Measurements from ENCODE around the gene ABTB2.

Gene ABTB2

DNA sequence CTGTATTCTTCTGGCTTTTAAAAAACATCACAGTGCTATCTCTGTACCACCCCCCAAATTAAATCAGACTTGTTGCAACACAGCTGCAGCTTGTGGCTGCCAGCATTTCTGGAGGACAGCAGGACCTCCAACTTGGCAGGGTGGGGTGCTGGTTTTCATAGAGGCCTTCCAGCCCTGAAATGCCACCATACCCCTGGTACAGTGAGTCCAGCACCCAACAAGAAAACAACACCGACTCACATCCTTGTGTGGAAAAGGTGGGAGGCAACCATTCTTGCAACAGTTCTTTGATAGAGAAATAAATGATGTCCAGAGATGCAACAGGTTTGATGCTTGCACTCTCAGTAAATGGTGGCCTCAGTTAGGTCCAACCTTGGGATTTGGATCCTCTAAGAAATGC is 96.0 kb downstream of the ABTB2 start:
- Histone ChIP-seq H3K27ac (ENCODE audit: low read depth, low read length) (no peak overlapping the region), H3K36me3 (ENCODE audit: control insufficient read depth, insufficient read depth, low read length) (no peaks in the 10 kb centered on the region), H3K4me1 (ENCODE audit: control insufficient read depth, insufficient read depth, low read length) (peaks cover 8% of the 10 kb centered on the region), H3K27me3 (ENCODE audit: control insufficient read depth, insufficient read depth, low read length) (no peaks in the 10 kb centered on the region), H3K9ac (ENCODE audit: low read depth, low read length) (no peak overlapping the region), H3K9me3 (ENCODE audit: control insufficient read depth, insufficient read depth, low read length) (no peaks in the 10 kb centered on the region), H3K4me3 (ENCODE audit: low read depth, low read length) (no peak overlapping the region)

DNA sequence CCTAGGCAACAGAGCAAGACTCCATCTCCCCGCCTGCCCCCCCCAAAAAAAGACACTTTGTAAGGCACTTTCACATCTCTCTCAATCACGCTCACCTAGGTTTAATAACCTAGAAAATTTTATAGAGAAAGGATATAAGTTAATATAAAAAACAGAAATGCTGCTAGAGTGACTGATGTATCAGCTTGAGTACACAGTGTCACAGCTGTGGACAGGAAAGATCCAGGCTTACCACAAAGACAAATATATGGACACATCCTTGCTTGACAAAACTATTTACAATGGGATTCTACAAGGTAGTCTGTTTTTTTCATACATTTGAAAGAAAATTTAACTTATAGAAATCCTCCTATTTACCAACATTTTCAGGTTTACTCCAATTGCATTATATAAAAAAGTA is 96.7 kb downstream of the ABTB2 start:
- H3K36me3 ChIP-seq (ENCODE audit: control insufficient read depth, insufficient read depth, low read length): no peaks in the 10 kb centered on the region
- H3K9me3 ChIP-seq (ENCODE audit: control insufficient read depth, insufficient read depth, low read length): no peaks in the 10 kb centered on the region
- H3K4me3 ChIP-seq (ENCODE audit: low read depth, low read length): no peak overlapping the region

DNA sequence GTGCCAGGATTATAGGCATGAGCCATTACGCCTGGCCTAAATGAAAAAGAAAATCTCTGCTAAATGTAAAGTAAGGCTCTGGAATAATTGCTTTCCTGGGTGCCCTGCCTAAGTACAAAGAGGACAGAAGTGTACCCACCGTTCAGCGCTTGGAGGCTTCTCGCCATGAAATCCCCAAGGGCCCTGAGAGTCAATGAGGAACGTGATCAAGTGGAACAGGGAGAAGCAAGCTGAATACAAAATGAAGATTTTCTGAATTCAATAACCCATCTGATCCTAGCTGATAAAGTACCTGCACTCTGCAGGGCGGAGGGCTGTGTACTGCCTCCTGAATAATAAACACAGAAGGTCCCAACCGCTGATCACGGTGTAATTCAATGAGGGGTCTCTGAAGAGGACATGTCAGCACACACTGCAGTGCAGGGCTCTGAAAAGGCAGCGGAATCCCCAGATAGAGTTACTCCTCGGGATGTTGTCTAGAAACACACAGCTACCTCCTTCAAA is 97.7 kb downstream of the ABTB2 start:
- H3K9me3 ChIP-seq (ENCODE audit: control insufficient read depth, insufficient read depth, low read length): no peaks in the 10 kb centered on the region
- no peak overlapping the region for H3K4me3 ChIP-seq (ENCODE audit: low read depth, low read length)
- no peak overlapping the region for H3K27ac ChIP-seq (ENCODE audit: low read depth, low read length)
- H3K27me3 ChIP-seq (ENCODE audit: control insufficient read depth, insufficient read depth, low read length): no peaks in the 10 kb centered on the region
- H3K9ac ChIP-seq (ENCODE audit: low read depth, low read length): no peak overlapping the region
- H3K4me1 ChIP-seq (ENCODE audit: control insufficient read depth, insufficient read depth, low read length): peaks cover 8% of the 10 kb centered on the region
- H3K36me3 ChIP-seq (ENCODE audit: control insufficient read depth, insufficient read depth, low read length): no peaks in the 10 kb centered on the region

More for the DNA sequence above, 96.7 kb downstream of the ABTB2 start:
- H3K27me3 ChIP-seq (ENCODE audit: control insufficient read depth, insufficient read depth, low read length): no peaks in the 10 kb centered on the region
- H3K9ac ChIP-seq (ENCODE audit: low read depth, low read length): no peak overlapping the region
- H3K4me1 ChIP-seq (ENCODE audit: control insufficient read depth, insufficient read depth, low read length): peaks cover 8% of the 10 kb centered on the region
- H3K27ac ChIP-seq (ENCODE audit: low read depth, low read length): no peak overlapping the region

DNA sequence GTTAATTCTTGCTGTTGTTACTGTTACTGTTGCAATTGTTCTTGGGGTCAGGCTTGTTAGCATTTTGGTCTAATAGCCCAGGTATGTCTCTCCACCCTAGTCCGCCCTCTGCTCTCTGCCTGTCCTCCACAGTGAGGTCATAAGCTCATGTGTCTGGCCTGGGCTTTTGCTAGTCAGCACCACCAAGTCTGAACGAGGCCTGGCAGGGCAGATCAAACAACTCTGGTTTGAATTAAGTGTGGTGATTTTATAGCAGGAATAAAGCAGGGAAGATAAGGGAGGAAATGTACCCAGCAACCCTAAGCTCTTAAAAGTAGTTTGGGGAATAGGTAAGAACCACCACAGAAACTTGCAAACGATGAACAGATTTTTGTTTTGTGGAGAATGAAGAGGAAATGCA is 98.7 kb downstream of the ABTB2 start:
- Histone ChIP-seq H3K9me3 (ENCODE audit: control insufficient read depth, insufficient read depth, low read length) (no peaks in the 10 kb centered on the region), H3K9ac (ENCODE audit: low read depth, low read length) (no peak overlapping the region), H3K36me3 (ENCODE audit: control insufficient read depth, insufficient read depth, low read length) (no peaks in the 10 kb centered on the region), H3K27me3 (ENCODE audit: control insufficient read depth, insufficient read depth, low read length) (no peaks in the 10 kb centered on the region), H3K4me3 (ENCODE audit: low read depth, low read length) (no peak overlapping the region), H3K4me1 (ENCODE audit: control insufficient read depth, insufficient read depth, low read length) (peaks cover 8% of the 10 kb centered on the region), H3K27ac (ENCODE audit: low read depth, low read length) (no peak overlapping the region)

DNA sequence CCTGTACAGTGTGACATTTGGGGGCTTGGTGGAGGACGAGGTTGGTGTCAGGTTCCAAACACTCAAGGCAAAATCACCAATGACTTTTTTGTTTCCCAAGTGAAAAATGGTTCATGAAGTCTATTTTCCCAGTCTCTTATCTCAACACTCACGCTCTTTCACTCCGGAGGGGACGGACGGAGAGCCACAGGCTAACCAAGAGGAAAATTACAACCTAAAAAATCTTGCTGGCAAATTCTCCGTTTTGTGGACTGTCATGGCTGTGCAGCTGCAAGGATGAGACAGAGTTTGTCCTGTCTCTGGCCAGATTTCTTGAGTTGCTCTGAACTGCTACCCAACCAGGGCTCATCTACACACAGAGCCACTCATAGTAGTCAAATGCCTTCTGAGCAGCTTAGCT is 101.2 kb downstream of the ABTB2 start:
- H3K4me3 ChIP-seq (ENCODE audit: low read depth, low read length): no peak overlapping the region
- no peak overlapping the region for H3K27ac ChIP-seq (ENCODE audit: low read depth, low read length)
- no peaks in the 10 kb centered on the region for H3K9me3 ChIP-seq (ENCODE audit: control insufficient read depth, insufficient read depth, low read length)
- no peak overlapping the region for H3K9ac ChIP-seq (ENCODE audit: low read depth, low read length)
- H3K27me3 ChIP-seq (ENCODE audit: control insufficient read depth, insufficient read depth, low read length): no peaks in the 10 kb centered on the region
- H3K36me3 ChIP-seq (ENCODE audit: control insufficient read depth, insufficient read depth, low read length): no peaks in the 10 kb centered on the region
- H3K4me1 ChIP-seq (ENCODE audit: control insufficient read depth, insufficient read depth, low read length): 0 out of 2 replicates have a peak, but pooled peaks cover 2% of the 10 kb centered on the region

DNA sequence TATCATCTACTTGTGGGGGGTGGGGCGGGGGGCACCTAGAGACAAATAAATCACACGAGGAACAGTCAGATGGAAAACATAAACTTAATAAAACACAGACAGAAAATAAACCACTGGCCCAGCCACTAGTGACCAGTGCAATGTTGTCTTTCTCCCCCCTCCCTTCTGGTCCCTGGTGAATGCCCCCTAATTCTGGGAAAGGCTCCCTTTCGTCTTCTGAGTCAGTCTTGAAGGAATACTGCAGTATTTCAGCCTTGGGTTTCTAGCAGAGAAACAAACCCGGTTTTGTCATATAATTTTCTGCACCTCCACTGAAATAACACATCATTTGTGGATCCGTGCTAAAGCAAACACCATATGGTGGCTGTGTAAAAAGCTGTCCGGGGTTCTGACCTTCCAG is 101.7 kb downstream of the ABTB2 start:
- Histone ChIP-seq H3K27ac (ENCODE audit: low read depth, low read length) (no peak overlapping the region), H3K4me1 (ENCODE audit: control insufficient read depth, insufficient read depth, low read length) (0 out of 2 replicates have a peak, but pooled peaks cover 2% of the 10 kb centered on the region), H3K36me3 (ENCODE audit: control insufficient read depth, insufficient read depth, low read length) (no peaks in the 10 kb centered on the region), H3K9ac (ENCODE audit: low read depth, low read length) (no peak overlapping the region), H3K9me3 (ENCODE audit: control insufficient read depth, insufficient read depth, low read length) (no peaks in the 10 kb centered on the region), H3K4me3 (ENCODE audit: low read depth, low read length) (no peak overlapping the region), H3K27me3 (ENCODE audit: control insufficient read depth, insufficient read depth, low read length) (no peaks in the 10 kb centered on the region)

DNA sequence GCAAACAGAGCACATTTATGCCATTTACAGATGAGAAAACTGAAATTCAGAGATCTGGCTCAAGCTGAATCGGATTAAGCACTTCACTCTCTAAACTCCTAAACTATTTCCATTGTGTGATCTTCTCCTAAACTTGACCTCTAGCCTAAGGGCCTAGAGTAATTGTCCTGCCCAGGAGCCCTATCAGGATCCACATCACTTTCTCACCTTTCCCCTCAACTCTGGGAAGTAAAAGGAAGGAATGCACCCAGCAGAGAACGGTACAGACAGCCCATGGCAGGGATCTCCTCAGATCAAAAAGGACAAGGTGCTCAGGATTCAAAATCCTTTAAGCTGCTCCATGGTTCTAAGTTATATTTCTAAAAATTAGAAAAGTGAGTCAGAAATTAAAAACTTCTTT is 102.7 kb downstream of the ABTB2 start:
- H3K9ac ChIP-seq (ENCODE audit: low read depth, low read length): no peak overlapping the region
- 0 out of 2 replicates have a peak, but pooled peaks cover 2% of the 10 kb centered on the region for H3K4me1 ChIP-seq (ENCODE audit: control insufficient read depth, insufficient read depth, low read length)

DNA sequence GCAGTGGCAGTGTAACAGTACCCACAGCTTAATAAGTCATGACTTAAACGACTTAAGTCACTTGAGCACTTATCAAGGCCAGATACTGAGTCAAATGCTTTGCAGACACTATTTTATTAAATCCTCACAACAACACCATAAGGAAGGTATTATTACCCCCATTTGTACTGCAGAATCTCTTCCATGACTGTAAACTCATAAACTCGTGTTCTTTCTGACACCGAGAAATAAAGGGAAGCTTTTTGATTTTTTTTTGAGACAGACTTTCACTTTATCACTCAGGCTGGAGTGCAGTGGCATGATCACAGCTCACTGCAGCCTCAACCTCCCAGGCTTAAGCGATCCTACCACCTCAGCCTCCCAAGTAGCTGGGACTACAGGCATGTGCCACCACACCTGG is 103.8 kb downstream of the ABTB2 start:
- no peak overlapping the region for H3K27ac ChIP-seq (ENCODE audit: low read depth, low read length)
- no peaks in the 10 kb centered on the region for H3K36me3 ChIP-seq (ENCODE audit: control insufficient read depth, insufficient read depth, low read length)
- H3K4me3 ChIP-seq (ENCODE audit: low read depth, low read length): no peak overlapping the region
- H3K27me3 ChIP-seq (ENCODE audit: control insufficient read depth, insufficient read depth, low read length): no peaks in the 10 kb centered on the region
- no peaks in the 10 kb centered on the region for H3K9me3 ChIP-seq (ENCODE audit: control insufficient read depth, insufficient read depth, low read length)
- H3K9ac ChIP-seq (ENCODE audit: low read depth, low read length): no peak overlapping the region
- H3K4me1 ChIP-seq (ENCODE audit: control insufficient read depth, insufficient read depth, low read length): 0 out of 2 replicates have a peak, but pooled peaks cover 2% of the 10 kb centered on the region

More for the DNA sequence above, 102.7 kb downstream of the ABTB2 start:
- no peaks in the 10 kb centered on the region for H3K9me3 ChIP-seq (ENCODE audit: control insufficient read depth, insufficient read depth, low read length)
- no peaks in the 10 kb centered on the region for H3K36me3 ChIP-seq (ENCODE audit: control insufficient read depth, insufficient read depth, low read length)
- H3K4me3 ChIP-seq (ENCODE audit: low read depth, low read length): no peak overlapping the region
- H3K27me3 ChIP-seq (ENCODE audit: control insufficient read depth, insufficient read depth, low read length): no peaks in the 10 kb centered on the region
- H3K27ac ChIP-seq (ENCODE audit: low read depth, low read length): no peak overlapping the region

DNA sequence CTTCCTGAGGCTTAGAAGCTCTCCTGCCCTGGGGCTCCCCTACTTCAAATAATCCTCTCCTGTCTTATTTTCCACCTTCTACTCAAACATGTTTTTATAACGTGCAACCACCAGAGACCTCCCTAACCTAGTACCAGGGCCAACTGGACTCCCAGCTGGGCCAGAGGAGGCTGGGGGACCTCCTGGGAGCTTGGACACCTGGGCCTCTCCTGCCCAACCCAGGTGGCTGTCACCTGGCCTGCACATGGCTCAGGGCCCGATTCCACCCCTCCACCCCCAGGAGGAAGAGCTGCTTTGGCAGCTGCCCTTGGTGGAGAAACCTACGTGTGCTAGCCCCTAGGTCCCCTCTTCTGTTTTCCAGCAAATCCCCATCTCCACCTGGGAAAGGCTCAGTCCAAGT is 105.2 kb downstream of the ABTB2 start:
- Histone ChIP-seq H3K36me3 (ENCODE audit: control insufficient read depth, insufficient read depth, low read length) (no peaks in the 10 kb centered on the region), H3K27me3 (ENCODE audit: control insufficient read depth, insufficient read depth, low read length) (no peaks in the 10 kb centered on the region), H3K4me3 (ENCODE audit: low read depth, low read length) (no peak overlapping the region), H3K4me1 (ENCODE audit: control insufficient read depth, insufficient read depth, low read length) (0 out of 2 replicates have a peak, but pooled peaks cover 2% of the 10 kb centered on the region), H3K9me3 (ENCODE audit: control insufficient read depth, insufficient read depth, low read length) (no peaks in the 10 kb centered on the region), H3K27ac (ENCODE audit: low read depth, low read length) (no peak overlapping the region), H3K9ac (ENCODE audit: low read depth, low read length) (no peak overlapping the region)

DNA sequence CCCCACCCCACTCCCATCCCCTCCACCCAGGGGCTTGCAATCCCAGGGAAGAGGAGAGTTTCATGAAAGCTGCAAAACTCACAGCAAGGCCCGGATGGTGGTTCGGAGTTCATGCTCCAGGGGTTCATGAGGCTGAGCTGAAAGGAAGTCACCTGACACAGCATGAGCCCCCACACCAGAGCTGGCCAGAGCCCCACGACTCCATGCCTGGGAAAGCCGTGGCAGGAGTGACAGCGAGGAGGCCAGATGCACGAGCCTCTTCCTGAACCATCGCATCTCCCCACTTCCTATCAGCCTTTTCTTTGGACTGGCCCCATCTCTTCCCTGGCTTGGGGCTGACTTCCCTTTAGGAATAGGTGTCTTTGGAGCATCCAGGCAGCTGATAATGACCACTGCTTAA is 105.8 kb downstream of the ABTB2 start:
- no peaks in the 10 kb centered on the region for H3K36me3 ChIP-seq (ENCODE audit: control insufficient read depth, insufficient read depth, low read length)
- no peaks in the 10 kb centered on the region for H3K27me3 ChIP-seq (ENCODE audit: control insufficient read depth, insufficient read depth, low read length)
- 0 out of 2 replicates have a peak, but pooled peaks cover 2% of the 10 kb centered on the region for H3K4me1 ChIP-seq (ENCODE audit: control insufficient read depth, insufficient read depth, low read length)
- H3K4me3 ChIP-seq (ENCODE audit: low read depth, low read length): no peak overlapping the region
- H3K27ac ChIP-seq (ENCODE audit: low read depth, low read length): no peak overlapping the region
- H3K9me3 ChIP-seq (ENCODE audit: control insufficient read depth, insufficient read depth, low read length): no peaks in the 10 kb centered on the region
- H3K9ac ChIP-seq (ENCODE audit: low read depth, low read length): no peak overlapping the region

DNA sequence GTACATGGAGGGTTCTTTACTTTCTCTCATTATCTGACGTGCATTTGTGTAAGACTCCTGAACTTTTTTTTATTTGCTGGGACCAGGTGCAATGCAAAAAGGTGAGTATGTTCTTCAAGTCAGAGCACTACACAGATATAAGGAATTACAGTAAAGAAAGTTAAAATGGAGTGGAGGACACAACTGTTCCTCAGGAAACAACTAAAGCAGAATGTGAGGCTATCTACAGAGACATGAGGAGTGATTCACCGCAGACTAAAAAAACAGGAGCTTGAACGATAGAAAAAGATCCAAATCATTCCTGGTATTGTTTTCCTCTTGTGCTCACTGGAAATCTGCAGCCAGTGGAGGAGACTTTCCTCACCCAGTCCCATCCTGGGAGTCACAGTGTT is 106.2 kb downstream of the ABTB2 start:
- H3K4me1 ChIP-seq (ENCODE audit: control insufficient read depth, insufficient read depth, low read length): 0 out of 2 replicates have a peak, but pooled peaks cover 2% of the 10 kb centered on the region
- H3K9me3 ChIP-seq (ENCODE audit: control insufficient read depth, insufficient read depth, low read length): no peaks in the 10 kb centered on the region
- no peaks in the 10 kb centered on the region for H3K27me3 ChIP-seq (ENCODE audit: control insufficient read depth, insufficient read depth, low read length)
- H3K36me3 ChIP-seq (ENCODE audit: control insufficient read depth, insufficient read depth, low read length): no peaks in the 10 kb centered on the region
- no peak overlapping the region for H3K4me3 ChIP-seq (ENCODE audit: low read depth, low read length)
- H3K9ac ChIP-seq (ENCODE audit: low read depth, low read length): no peak overlapping the region
- H3K27ac ChIP-seq (ENCODE audit: low read depth, low read length): no peak overlapping the region

Measured in HUES48 (cell line).